ENCODE measurements around the gene FUT8. TPM values are rescaled to one million over a fixed set of nuclear protein-coding genes. Genes with fewer than 3 reads are reported as not detected.

Gene FUT8
- total and polyA plus RNA-seq, 2 experiments from 2014 or later, result 26.6 to 67.5 TPM

GRCh38 chr14:65731933-65732506, 319.5 kb downstream of the FUT8 start:
- WGBS (ENCODE audit: low lambda C conversion rate, missing lambda C conversion rate), result 94% methylated on average over 2 of the region's 2 CpGs
- Histone ChIP-seq H4K20me1 (ENCODE audit: insufficient read depth, poor library complexity, severe bottlenecking) (no peaks in the 10 kb centered on the region), H3K79me2 (no peaks in the 10 kb centered on the region), H3K27me3 (no peaks in the 10 kb centered on the region), H3K4me3 (no peak overlapping the region), H3K36me3 (replicated peaks; ENCODE audit: insufficient read depth, low read depth) (no peaks in the 10 kb centered on the region), H2AFZ (no peak overlapping the region), H3K9me2 (replicated peaks; ENCODE audit: insufficient read depth) (no peaks in the 10 kb centered on the region), H3K4me1 (ENCODE audit: insufficient read depth) (no peaks in the 10 kb centered on the region), H3K27ac (no peak overlapping the region), H3K4me2 (no peak overlapping the region), H3K9me3 (ENCODE audit: low read depth) (no peaks in the 10 kb centered on the region)
- TF ChIP-seq, protein P1, sequence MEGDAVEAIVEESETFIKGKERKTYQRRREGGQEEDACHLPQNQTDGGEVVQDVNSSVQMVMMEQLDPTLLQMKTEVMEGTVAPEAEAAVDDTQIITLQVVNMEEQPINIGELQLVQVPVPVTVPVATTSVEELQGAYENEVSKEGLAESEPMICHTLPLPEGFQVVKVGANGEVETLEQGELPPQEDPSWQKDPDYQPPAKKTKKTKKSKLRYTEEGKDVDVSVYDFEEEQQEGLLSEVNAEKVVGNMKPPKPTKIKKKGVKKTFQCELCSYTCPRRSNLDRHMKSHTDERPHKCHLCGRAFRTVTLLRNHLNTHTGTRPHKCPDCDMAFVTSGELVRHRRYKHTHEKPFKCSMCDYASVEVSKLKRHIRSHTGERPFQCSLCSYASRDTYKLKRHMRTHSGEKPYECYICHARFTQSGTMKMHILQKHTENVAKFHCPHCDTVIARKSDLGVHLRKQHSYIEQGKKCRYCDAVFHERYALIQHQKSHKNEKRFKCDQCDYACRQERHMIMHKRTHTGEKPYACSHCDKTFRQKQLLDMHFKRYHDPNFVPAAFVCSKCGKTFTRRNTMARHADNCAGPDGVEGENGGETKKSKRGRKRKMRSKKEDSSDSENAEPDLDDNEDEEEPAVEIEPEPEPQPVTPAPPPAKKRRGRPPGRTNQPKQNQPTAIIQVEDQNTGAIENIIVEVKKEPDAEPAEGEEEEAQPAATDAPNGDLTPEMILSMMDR (IDR thresholded peaks at IDR 0.05; ENCODE audit: poor library complexity), result no peak
- TF ChIP-seq EZH2 (IDR thresholded peaks at IDR 0.05; ENCODE audit: borderline replicate concordance) (no peak), EZH2phosphoT487 (IDR thresholded peaks at IDR 0.05; ENCODE audit: low read depth, severe bottlenecking, unreplicated experiment) (no peak)
- no peak for DNase-seq (ENCODE audit: low spot score)

GRCh38 chr14:65738339-65738738, 325.8 kb downstream of the FUT8 start:
- TF ChIP-seq, protein P1 (IDR thresholded peaks at IDR 0.05; ENCODE audit: poor library complexity), result no peak
- TF ChIP-seq EZH2 (IDR thresholded peaks at IDR 0.05; ENCODE audit: borderline replicate concordance) (no peak), EZH2phosphoT487 (IDR thresholded peaks at IDR 0.05; ENCODE audit: low read depth, severe bottlenecking, unreplicated experiment) (no peak)

DNA sequence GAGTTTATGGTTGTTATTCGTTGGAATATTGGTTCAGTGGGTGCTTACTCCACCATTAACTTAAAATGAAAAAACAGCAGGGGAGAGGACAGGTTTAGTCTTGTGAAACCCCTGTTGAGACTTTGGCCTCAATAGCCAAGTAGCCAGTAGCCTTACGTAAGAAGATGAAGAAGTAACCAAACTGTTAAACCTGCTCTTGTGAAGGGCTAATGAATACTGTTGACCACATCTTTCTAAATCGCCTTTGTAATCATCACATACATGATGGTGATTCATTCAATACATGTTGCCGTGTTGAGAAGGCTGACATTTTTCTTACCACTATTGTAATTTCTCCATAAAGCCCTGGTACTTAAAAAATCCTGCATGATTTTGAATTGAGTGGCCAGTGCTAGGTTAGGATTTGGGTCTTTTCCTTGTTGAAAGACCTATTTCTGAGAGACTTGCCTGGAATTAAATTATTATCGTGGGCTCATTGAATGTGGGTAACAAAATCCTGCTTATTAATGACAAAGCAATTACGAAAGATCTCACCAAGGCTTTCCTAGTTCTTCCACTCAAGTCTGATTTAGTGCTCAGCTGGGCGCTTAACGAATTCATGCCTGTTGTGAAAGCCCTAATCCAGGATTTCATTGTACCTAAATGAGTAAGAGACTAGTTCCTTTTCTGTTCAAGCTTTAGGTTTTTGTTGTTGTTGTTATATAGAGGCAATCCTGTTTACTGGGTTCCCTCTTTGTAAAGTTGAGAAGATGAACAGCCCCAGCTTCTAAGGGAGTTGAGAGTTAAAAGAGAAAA, 333.1 kb downstream of the FUT8 start:
- no peaks in the 10 kb centered on the region for H4K20me1 ChIP-seq (ENCODE audit: insufficient read depth, poor library complexity, severe bottlenecking)
- no peaks in the 10 kb centered on the region for H3K9me2 ChIP-seq (replicated peaks; ENCODE audit: insufficient read depth)
- 89% methylated on average over 8 of the region's 8 CpGs for WGBS (ENCODE audit: low lambda C conversion rate, missing lambda C conversion rate)
- no peak overlapping the region for H2AFZ ChIP-seq
- H3K27ac ChIP-seq, result no peak overlapping the region
- H3K4me3 ChIP-seq, result no peak overlapping the region
- H3K9me3 ChIP-seq (ENCODE audit: low read depth), result no peaks in the 10 kb centered on the region
- H3K79me2 ChIP-seq, result no peaks in the 10 kb centered on the region
- no peak overlapping the region for H3K4me2 ChIP-seq
- no peak for TF ChIP-seq EZH2 (IDR thresholded peaks at IDR 0.05; ENCODE audit: borderline replicate concordance)
- TF ChIP-seq, protein P1 (IDR thresholded peaks at IDR 0.05; ENCODE audit: poor library complexity), result no peak
- no peak for TF ChIP-seq EZH2phosphoT487 (IDR thresholded peaks at IDR 0.05; ENCODE audit: low read depth, severe bottlenecking, unreplicated experiment)
- H3K36me3 ChIP-seq (replicated peaks; ENCODE audit: insufficient read depth, low read depth), result no peaks in the 10 kb centered on the region
- DNase-seq (ENCODE audit: low spot score), result no peak
- H3K27me3 ChIP-seq, result no peaks in the 10 kb centered on the region
- no peaks in the 10 kb centered on the region for H3K4me1 ChIP-seq (ENCODE audit: insufficient read depth)

More at GRCh38 chr14:65738339-65738738, 325.8 kb downstream of the FUT8 start:
- Histone ChIP-seq H3K27me3 (no peaks in the 10 kb centered on the region), H3K9me3 (ENCODE audit: low read depth) (no peaks in the 10 kb centered on the region), H3K27ac (no peak overlapping the region), H2AFZ (no peak overlapping the region), H3K4me2 (no peak overlapping the region), H4K20me1 (ENCODE audit: insufficient read depth, poor library complexity, severe bottlenecking) (no peaks in the 10 kb centered on the region), H3K9me2 (replicated peaks; ENCODE audit: insufficient read depth) (no peaks in the 10 kb centered on the region), H3K79me2 (no peaks in the 10 kb centered on the region), H3K4me1 (ENCODE audit: insufficient read depth) (no peaks in the 10 kb centered on the region), H3K4me3 (no peak overlapping the region), H3K36me3 (replicated peaks; ENCODE audit: insufficient read depth, low read depth) (no peaks in the 10 kb centered on the region)
- no peak for DNase-seq (ENCODE audit: low spot score)
- WGBS (ENCODE audit: low lambda C conversion rate, missing lambda C conversion rate), result 78% methylated on average over 4 of the region's 4 CpGs

Measured in hepatocyte (in vitro differentiated cells).